CD4-positive, alpha-beta memory T cell (primary cell): Measurements from ENCODE around the gene CLCA1. TPM values are rescaled to one million over a fixed set of nuclear protein-coding genes. Genes with fewer than 3 reads are reported as not detected.

Experiments used
- CTCF ChIA-PET: fragments of 350-600 bp; sonication (Branson Sonifier 250); formaldehyde crosslinking; loops from one replicate; lab custom pipeline; 2021; ENCODE audit warnings: inconsistent platforms; ENCODE audit not compliant: partially characterized antibody; lab: Charles Lee
- POLR2A ChIA-PET: fragments of 350-600 bp; sonication (Branson Sonifier 250); formaldehyde crosslinking; loops from one replicate; lab custom pipeline; 2021; ENCODE audit not compliant: partially characterized antibody; lab: Charles Lee
- DNase-seq, 5 donors: peaks; one replicate each; pipeline versions ENCODE4 v3.0.0 to v3.0.0-alpha.2; 2020 to 2022; ENCODE audit warnings: mixed read lengths in 1 of 5
- H3K27ac ChIP-seq: one replicate; pipeline ENCODE4 v1.7.0; 2013; ENCODE audit warnings: low read depth, low read length
- H3K27me3 ChIP-seq: 2 replicates; pipeline ENCODE4 v1.7.0; 2013; ENCODE audit warnings: mild to moderate bottlenecking, low read length, moderate library complexity; ENCODE audit not compliant: insufficient read depth
- H3K36me3 ChIP-seq: 2 replicates; pipeline ENCODE4 v1.7.0; 2013; ENCODE audit warnings: mild to moderate bottlenecking, low read length, moderate library complexity; ENCODE audit not compliant: insufficient read depth
- H3K4me1 ChIP-seq: 2 replicates; pipeline ENCODE4 v1.7.0; 2013; ENCODE audit warnings: mild to moderate bottlenecking, low read length, moderate library complexity; ENCODE audit not compliant: insufficient read depth
- H3K4me3 ChIP-seq, 2 donors: one replicate each; pipeline ENCODE4 v1.7.0; 2013; ENCODE audit warnings: low read length in 2 of 2, mild to moderate bottlenecking in 1 of 2
- H3K9me3 ChIP-seq, 2 donors: one replicate each; pipeline ENCODE4 v1.7.0; 2013; ENCODE audit warnings: low read length in 2 of 2, control low read depth in 1 of 2; ENCODE audit not compliant: control insufficient read depth in 1 of 2
- H3K27ac Mint-ChIP-seq, 7 donors: one replicate each; pipeline ENCODE4 v1.8.0; 2020 to 2021; ENCODE audit warnings: mixed read lengths in 7 of 7, mild to moderate bottlenecking in 6 of 7, inconsistent platforms in 3 of 7, moderate library complexity in 3 of 7
- H3K27me3 Mint-ChIP-seq, 2 donors: one replicate each; pipeline ENCODE4 v1.8.0; 2020 to 2021; ENCODE audit warnings: mixed read lengths in 2 of 2
- H3K36me3 Mint-ChIP-seq, 2 donors: one replicate each; pipeline ENCODE4 v1.8.0; 2020 to 2021; ENCODE audit warnings: mixed read lengths in 2 of 2, inconsistent platforms in 1 of 2, mild to moderate bottlenecking in 1 of 2
- H3K4me1 Mint-ChIP-seq, 4 donors: one replicate each; pipeline ENCODE4 v1.8.0; 2020 to 2021; ENCODE audit warnings: mixed read lengths in 4 of 4, mild to moderate bottlenecking in 1 of 4
- H3K4me3 Mint-ChIP-seq, 8 donors: one replicate each; pipeline ENCODE4 v1.8.0; 2020 to 2021; ENCODE audit warnings: mixed read lengths in 8 of 8, mild to moderate bottlenecking in 7 of 8, moderate library complexity in 6 of 8, inconsistent platforms in 3 of 8
- H3K9me3 Mint-ChIP-seq, 8 donors: one replicate each; pipeline ENCODE4 v1.8.0; 2020 to 2021; ENCODE audit warnings: mixed read lengths in 8 of 8, mild to moderate bottlenecking in 5 of 8, inconsistent platforms in 3 of 8, moderate library complexity in 1 of 8
- intact Hi-C: fragments of 100-400 bp; cut with micrococcal nuclease; formaldehyde crosslinking; loops from one replicate; pipeline ENCODE4 v1.15.1; 2023
- polyA plus RNA-seq, 2 donors: library from polyadenylated mRNA; unstranded; fragments of 300-500 nt; fragmentation: Illumina TruSeq; gene quantifications; one replicate each; pipeline ENCODE4 v1.2.3, GENCODE V29; 2021
- total RNA-seq, 2 experiments: library from RNA; stranded (reverse); gene quantifications; one replicate each; pipeline ENCODE4 v1.2.3, GENCODE V29; 2021

The CLCA1 gene
- total and polyA plus RNA-seq, 4 experiments from 2014 or later, result not detected

GRCh38 chr1:86542631-86543030 is 73.9 kb downstream of the CLCA1 start:
- peaks cover 8 to 19% of the 10 kb centered on the region in 2 donors for H3K27me3 Mint-ChIP-seq
- H3K27ac ChIP-seq, result no peak overlapping the region
- H3K27me3 ChIP-seq, result peaks cover 5% of the 10 kb centered on the region
- H3K4me1 ChIP-seq, result no peaks in the 10 kb centered on the region
- H3K36me3 ChIP-seq, result no peaks in the 10 kb centered on the region
- H3K9me3 Mint-ChIP-seq, result peaks cover 0 to 6% (median 0%) of the 10 kb centered on the region in 8 donors
- peaks cover 0 to 1% (median 0%) of the 10 kb centered on the region in 4 donors for H3K4me1 Mint-ChIP-seq
- no peaks in the 10 kb centered on the region for H3K36me3 Mint-ChIP-seq
- no peak for DNase-seq
- H3K27ac Mint-ChIP-seq, result no peak overlapping the region
- H3K4me3 Mint-ChIP-seq, result no peak overlapping the region
- POLR2A ChIA-PET, result no interaction called here
- intact Hi-C loops, result no loop called here
- no peaks in the 10 kb centered on the region for H3K9me3 ChIP-seq
- CTCF ChIA-PET, result interaction anchor here (0.6 to 1.9 kb wide), 2 partner anchors 9 to 10 kb away, joined by 3 to 4 read pairs; no protein-coding TSS in a partner anchor
- H3K4me3 ChIP-seq, result no peak overlapping the region

- no peak within 1 kb of the TSS for H3K27ac ChIP-seq
- no peaks in the 10 kb centered on the region for H3K9me3 ChIP-seq
- Mint-ChIP-seq H3K4me3 (no peak within 1 kb of the TSS), H3K27me3 (peaks cover 5 to 10% of the 10 kb centered on the region in 2 donors), H3K4me1 (peaks cover 0 to 1% (median 0%) of the 10 kb centered on the region in 4 donors), H3K36me3 (no peaks in the 10 kb centered on the region), H3K9me3 (peaks cover 0 to 6% (median 0%) of the 10 kb centered on the region in 8 donors), H3K27ac (no peak within 1 kb of the TSS)
- POLR2A ChIA-PET, result no interaction called here
- H3K4me3 ChIP-seq, result no peak within 1 kb of the TSS
- intact Hi-C loops, result no loop called here
- CTCF ChIA-PET, result no interaction called here
- no peak for DNase-seq
- H3K4me1 ChIP-seq, result no peaks in the 10 kb centered on the region
- H3K36me3 ChIP-seq, result no peaks in the 10 kb centered on the region
- H3K27me3 ChIP-seq, result peaks cover 4% of the 10 kb centered on the region
Observed at GRCh38 chr1:86546787-86547221, 78.1 kb downstream of the CLCA1 start, which contains the start of gene CLCA4. Gene CLCA4 (plus strand): TSS chr1:86547078. CDS start chr1:86547120, 42 bp downstream.

GRCh38 chr1:86548839-86549238 is 80.1 kb downstream of the CLCA1 start:
- Histone ChIP-seq H3K36me3 (no peaks in the 10 kb centered on the region), H3K4me1 (no peaks in the 10 kb centered on the region), H3K27ac (no peak overlapping the region), H3K27me3 (peaks cover 4% of the 10 kb centered on the region), H3K9me3 (no peaks in the 10 kb centered on the region), H3K4me3 (no peak overlapping the region)
- DNase-seq, result no peak
- Mint-ChIP-seq H3K36me3 (no peaks in the 10 kb centered on the region), H3K4me1 (peaks cover 0 to 1% (median 0%) of the 10 kb centered on the region in 4 donors), H3K4me3 (no peak overlapping the region), H3K9me3 (peaks cover 0 to 6% (median 0%) of the 10 kb centered on the region in 8 donors), H3K27ac (no peak overlapping the region), H3K27me3 (peaks cover 3 to 4% of the 10 kb centered on the region in 2 donors)
- intact Hi-C loops, result no loop called here
- CTCF ChIA-PET, result no interaction called here
- POLR2A ChIA-PET, result no interaction called here

Other genes starting within 250 kb of the CLCA1 start
- gene ODF2L, start 72.6 kb upstream of the CLCA1 start, total RNA-seq, result 10 to 100 TPM; 97.3 to 98.3 TPM
- 10 to 100 TPM; 60.0 to 60.4 TPM for gene ODF2L, start 72.6 kb upstream of the CLCA1 start, polyA plus RNA-seq
- gene CLCA2, start 44.8 kb upstream of the CLCA1 start, total RNA-seq, result not detected
- not detected for gene CLCA2, start 44.8 kb upstream of the CLCA1 start, polyA plus RNA-seq
- not detected for gene CLCA4, start 78.2 kb downstream of the CLCA1 start, total RNA-seq
- not detected for gene CLCA4, start 78.2 kb downstream of the CLCA1 start, polyA plus RNA-seq
- 10 to 100 TPM; 55.4 to 59.6 TPM for gene SH3GLB1, start 235.6 kb downstream of the CLCA1 start, total RNA-seq
- gene SH3GLB1, start 235.6 kb downstream of the CLCA1 start, polyA plus RNA-seq, result 10 to 100 TPM; 45.0 to 54.5 TPM